HEK293 (cell line): ENCODE measurements around the gene TSPEAR.

ENCODE experiments used
- CTCF ChIA-PET: fragments of 350-600 bp; formaldehyde crosslinking; extraction: SDS; loops from one replicate; lab custom pipeline; 2021; ENCODE audit warnings: antibody characterized with exemption; lab: Yijun Ruan, JAX
- POLR2A ChIA-PET: fragments of 300-600 bp; formaldehyde crosslinking; extraction: SDS; loops from one replicate; lab custom pipeline; 2020; ENCODE audit warnings: antibody characterized with exemption, inconsistent platforms; lab: Yijun Ruan, JAX
- H3K27ac ChIP-seq: fragments of 200-500 bp; sonication (Bioruptor generic); 2 replicates; pipeline ENCODE4 v1.5.1; 2014; ENCODE audit warnings: low read depth, low read length, control low read depth, inconsistent platforms; ENCODE audit errors: extremely low read depth
- H3K36me3 ChIP-seq, 2 experiments: fragments of 200-500 bp in 1 of 2; sonication (Bioruptor generic) in 1 of 2; 1 replicate in 1 of 2; 2 replicates in 1 of 2; pipeline ENCODE4 v1.5.1; 2014 to 2017; ENCODE audit warnings: inconsistent platforms in 2 of 2, low read length in 2 of 2; ENCODE audit not compliant: control insufficient read depth in 2 of 2, insufficient read depth in 1 of 2
- H3K4me1 ChIP-seq: fragments of 200-500 bp; sonication (Bioruptor generic); 2 replicates; pipeline ENCODE4 v1.5.1; 2014; ENCODE audit warnings: mild to moderate bottlenecking, low read length, inconsistent platforms; ENCODE audit not compliant: control insufficient read depth, insufficient read depth
- H3K4me3 ChIP-seq: 2 replicates; pipeline ENCODE4 v1.5.1; 2011; ENCODE audit warnings: low read depth, mild to moderate bottlenecking, control low read depth, low read length, moderate library complexity
- H3K9me3 ChIP-seq: fragments of 200-500 bp; sonication (Bioruptor generic); 2 replicates; pipeline ENCODE4 v1.5.1; 2014; ENCODE audit warnings: low read depth, low read length, inconsistent platforms; ENCODE audit not compliant: control insufficient read depth, insufficient read depth
- ATF2 ChIP-seq: fragments of 450-650 bp; formaldehyde crosslinking; IDR thresholded peaks from 2 replicates; pipeline ENCODE4 v1.5.1; 2016; ENCODE audit warnings: missing biosample characterization, missing genetic modification characterization, low read depth
- GFI1B ChIP-seq: fragments of 450-650 bp; formaldehyde crosslinking; IDR thresholded peaks from 2 replicates; pipeline ENCODE4 v1.5.1; 2016; ENCODE audit warnings: missing biosample characterization, missing genetic modification characterization
- HOXA7 ChIP-seq: sonication (generic); formaldehyde crosslinking; IDR thresholded peaks from 2 replicates; pipeline ENCODE4 v1.8.1; 2022; ENCODE audit warnings: missing genetic modification reagents, borderline replicate concordance
- KLF1 ChIP-seq: fragments of 450-650 bp; formaldehyde crosslinking; IDR thresholded peaks from 2 replicates; pipeline ENCODE4 v1.5.1; 2016; ENCODE audit warnings: missing biosample characterization, missing genetic modification characterization
- KLF10 ChIP-seq: fragments of 450-650 bp; IDR thresholded peaks from 2 replicates; pipeline ENCODE4 v1.5.1; 2018; ENCODE audit warnings: missing biosample characterization, mild to moderate bottlenecking, missing genetic modification characterization
- KLF16 ChIP-seq: fragments of 450-650 bp; formaldehyde crosslinking; IDR thresholded peaks from 2 replicates; pipeline ENCODE4 v1.5.1; 2017; ENCODE audit warnings: missing biosample characterization, missing genetic modification characterization
- KLF8 ChIP-seq: fragments of 450-650 bp; formaldehyde crosslinking; IDR thresholded peaks from 2 replicates; pipeline ENCODE4 v1.5.1; 2016; ENCODE audit warnings: missing biosample characterization, missing genetic modification characterization
- SP3 ChIP-seq: fragments of 450-650 bp; formaldehyde crosslinking; IDR thresholded peaks from 2 replicates; pipeline ENCODE4 v1.5.1; 2016; ENCODE audit warnings: missing biosample characterization, missing genetic modification characterization
- ZNF132 ChIP-seq: fragments of 450-650 bp; formaldehyde crosslinking; IDR thresholded peaks from 2 replicates; pipeline ENCODE4 v1.5.1; 2017; ENCODE audit warnings: missing biosample characterization, missing genetic modification characterization, borderline replicate concordance
- ZNF133 ChIP-seq: fragments of 450-650 bp; formaldehyde crosslinking; IDR thresholded peaks from 2 replicates; pipeline ENCODE4 v1.5.1; 2016; ENCODE audit warnings: missing biosample characterization, missing genetic modification characterization
- ZNF155 ChIP-seq: fragments of 450-650 bp; formaldehyde crosslinking; IDR thresholded peaks from 2 replicates; pipeline ENCODE4 v1.5.1; 2016; ENCODE audit warnings: missing biosample characterization, missing genetic modification characterization
- ZNF157 ChIP-seq: fragments of 450-650 bp; formaldehyde crosslinking; IDR thresholded peaks from 2 replicates; pipeline ENCODE4 v1.5.1; 2016; ENCODE audit warnings: missing biosample characterization, missing genetic modification characterization
- ZNF184 ChIP-seq: fragments of 450-650 bp; IDR thresholded peaks from 2 replicates; pipeline ENCODE4 v1.5.1; 2018; ENCODE audit warnings: missing biosample characterization, mild to moderate bottlenecking, missing genetic modification characterization
- ZNF214 ChIP-seq: fragments of 450-650 bp; formaldehyde crosslinking; IDR thresholded peaks from 2 replicates; pipeline ENCODE4 v1.5.1; 2017; ENCODE audit warnings: missing biosample characterization, mild to moderate bottlenecking, missing genetic modification characterization, borderline replicate concordance
- ZNF280D ChIP-seq: fragments of 450-650 bp; formaldehyde crosslinking; IDR thresholded peaks from 2 replicates; pipeline ENCODE4 v1.5.1; 2016; ENCODE audit warnings: missing biosample characterization, missing genetic modification characterization
- ZNF324 ChIP-seq: fragments of 450-650 bp; formaldehyde crosslinking; IDR thresholded peaks from 2 replicates; pipeline ENCODE4 v1.5.1; 2016; ENCODE audit warnings: missing biosample characterization, missing genetic modification characterization
- ZNF510 ChIP-seq: fragments of 450-650 bp; formaldehyde crosslinking; IDR thresholded peaks from 2 replicates; pipeline ENCODE4 v1.5.1; 2018; ENCODE audit warnings: mild to moderate bottlenecking, missing genetic modification characterization, missing biosample characterization; ENCODE audit not compliant: insufficient replicate concordance
- ZNF549 ChIP-seq: fragments of 450-650 bp; IDR thresholded peaks from 2 replicates; pipeline ENCODE4 v1.5.1; 2018; ENCODE audit warnings: missing biosample characterization, missing genetic modification characterization, mild to moderate bottlenecking, inconsistent platforms, moderate library complexity
- ZNF558 ChIP-seq: fragments of 450-650 bp; formaldehyde crosslinking; IDR thresholded peaks from 2 replicates; pipeline ENCODE4 v1.5.1; 2016; ENCODE audit warnings: missing biosample characterization, missing genetic modification characterization
- ZNF571 ChIP-seq: fragments of 450-650 bp; formaldehyde crosslinking; IDR thresholded peaks from 2 replicates; pipeline ENCODE4 v1.5.0; 2017; ENCODE audit warnings: missing biosample characterization, missing genetic modification characterization
- ZNF621 ChIP-seq: fragments of 450-650 bp; formaldehyde crosslinking; IDR thresholded peaks from 2 replicates; pipeline ENCODE4 v1.5.1; 2017; ENCODE audit warnings: missing biosample characterization, missing genetic modification characterization
- ZNF645 ChIP-seq: fragments of 450-650 bp; formaldehyde crosslinking; IDR thresholded peaks from 2 replicates; pipeline ENCODE4; 2016; ENCODE audit warnings: missing biosample characterization, missing genetic modification characterization
- ZNF670 ChIP-seq: fragments of 450-650 bp; formaldehyde crosslinking; IDR thresholded peaks from 2 replicates; pipeline ENCODE4 v1.5.1; 2016; ENCODE audit warnings: missing biosample characterization, missing genetic modification characterization, low read depth
- ZNF707 ChIP-seq: fragments of 450-650 bp; formaldehyde crosslinking; IDR thresholded peaks from 2 replicates; pipeline ENCODE4 v1.5.1; 2016; ENCODE audit warnings: missing biosample characterization, missing genetic modification characterization
- ZSCAN23 ChIP-seq: fragments of 450-650 bp; formaldehyde crosslinking; IDR thresholded peaks from 2 replicates; pipeline ENCODE4 v1.5.1; 2016; ENCODE audit warnings: missing biosample characterization, missing genetic modification characterization
- TF ChIP-seq, protein P1 (sequence below): fragments of 450-650 bp; formaldehyde crosslinking; IDR thresholded peaks from 2 replicates; pipeline ENCODE4 v1.5.1; 2016; ENCODE audit warnings: missing biosample characterization, missing genetic modification characterization

Gene TSPEAR

GRCh38 chr21:44477131-44477530, 234.2 kb downstream of the TSPEAR start (continued):
- TF ChIP-seq ZNF214 (tag by site-specific recombination): no peak
- no peak for TF ChIP-seq ZNF184 (tag by site-specific recombination)
- TF ChIP-seq HOXA7 (CRISPR knock-in tag): no peak
- no peak for TF ChIP-seq ZNF549 (tag by site-specific recombination)
- no peak for TF ChIP-seq ZNF571 (tag by site-specific recombination)
- TF ChIP-seq ZSCAN23 (tag by site-specific recombination): no peak
- no peak for TF ChIP-seq ZNF155 (tag by site-specific recombination)
- TF ChIP-seq KLF8: no peak

DNA sequence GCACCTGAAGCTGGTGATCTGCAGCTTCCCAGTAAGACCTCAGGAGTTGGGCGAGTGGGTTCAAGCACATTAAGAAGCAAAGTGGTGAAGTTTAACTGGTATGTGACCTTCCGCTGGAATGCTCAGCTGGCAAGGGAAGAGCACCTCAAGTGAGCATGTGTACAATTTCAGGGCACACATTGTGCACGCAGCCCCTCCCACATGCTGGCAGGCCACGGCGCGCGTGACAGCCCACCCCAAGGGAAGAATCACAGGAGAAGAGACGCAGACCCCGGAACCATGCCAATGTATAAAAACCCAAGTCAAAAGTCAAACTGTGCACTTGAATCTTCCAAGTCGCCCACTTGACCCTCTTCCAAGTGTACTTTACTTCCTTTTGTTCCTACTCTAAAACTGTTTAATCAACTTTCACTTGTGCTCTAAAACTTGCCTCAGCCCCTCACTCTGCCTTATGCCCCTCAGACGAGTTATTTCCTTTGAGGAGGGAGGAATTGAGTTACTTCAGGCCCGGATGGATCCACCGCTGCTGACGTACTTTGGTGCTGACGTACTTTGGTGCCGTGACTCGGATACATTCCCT, 236.0 kb downstream of the TSPEAR start:
- Histone ChIP-seq H3K4me1 (no peaks in the 10 kb centered on the region), H3K27ac (no peak overlapping the region), H3K9me3 (no peaks in the 10 kb centered on the region), H3K36me3 (no peaks in the 10 kb centered on the region), H3K4me3 (no peak overlapping the region)
- ChIA-PET CTCF (no interaction called here), POLR2A (no interaction called here)
- TF ChIP-seq SP3 (tag by site-specific recombination) (no peak), KLF1 (tag by site-specific recombination) (no peak), KLF10 (no peak), ZNF558 (tag by site-specific recombination) (no peak), ZNF707 (tag by site-specific recombination) (no peak), ZNF645 (tag by site-specific recombination) (no peak), ZNF157 (tag by site-specific recombination) (no peak), ZNF621 (tag by site-specific recombination) (no peak), ZNF324 (tag by site-specific recombination) (no peak), KLF16 (tag by site-specific recombination) (no peak), GFI1B (no peak), ATF2 (tag by site-specific recombination) (no peak), ZNF280D (tag by site-specific recombination) (no peak), ZNF670 (tag by site-specific recombination) (no peak), ZNF133 (no peak), KLF8 (no peak), ZNF132 (no peak), ZNF510 (tag by site-specific recombination) (no peak)
- TF ChIP-seq, protein P1, sequence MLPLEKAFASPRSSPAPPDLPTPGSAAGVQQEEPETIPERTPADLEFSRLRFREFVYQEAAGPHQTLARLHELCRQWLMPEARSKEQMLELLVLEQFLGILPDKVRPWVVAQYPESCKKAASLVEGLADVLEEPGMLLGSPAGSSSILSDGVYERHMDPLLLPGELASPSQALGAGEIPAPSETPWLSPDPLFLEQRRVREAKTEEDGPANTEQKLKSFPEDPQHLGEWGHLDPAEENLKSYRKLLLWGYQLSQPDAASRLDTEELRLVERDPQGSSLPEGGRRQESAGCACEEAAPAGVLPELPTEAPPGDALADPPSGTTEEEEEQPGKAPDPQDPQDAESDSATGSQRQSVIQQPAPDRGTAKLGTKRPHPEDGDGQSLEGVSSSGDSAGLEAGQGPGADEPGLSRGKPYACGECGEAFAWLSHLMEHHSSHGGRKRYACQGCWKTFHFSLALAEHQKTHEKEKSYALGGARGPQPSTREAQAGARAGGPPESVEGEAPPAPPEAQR: no peak
